NCI-H2107 treated with DMSO at 0.1 percent for 48 hours (cell line): ENCODE data around the gene GAS7.

Experiments
- DNase-seq: peaks from one replicate; lab custom pipeline; 2025; ENCODE audit not compliant: unreplicated experiment; lab: John Stamatoyannopoulos, UW

GAS7 gene

DNA sequence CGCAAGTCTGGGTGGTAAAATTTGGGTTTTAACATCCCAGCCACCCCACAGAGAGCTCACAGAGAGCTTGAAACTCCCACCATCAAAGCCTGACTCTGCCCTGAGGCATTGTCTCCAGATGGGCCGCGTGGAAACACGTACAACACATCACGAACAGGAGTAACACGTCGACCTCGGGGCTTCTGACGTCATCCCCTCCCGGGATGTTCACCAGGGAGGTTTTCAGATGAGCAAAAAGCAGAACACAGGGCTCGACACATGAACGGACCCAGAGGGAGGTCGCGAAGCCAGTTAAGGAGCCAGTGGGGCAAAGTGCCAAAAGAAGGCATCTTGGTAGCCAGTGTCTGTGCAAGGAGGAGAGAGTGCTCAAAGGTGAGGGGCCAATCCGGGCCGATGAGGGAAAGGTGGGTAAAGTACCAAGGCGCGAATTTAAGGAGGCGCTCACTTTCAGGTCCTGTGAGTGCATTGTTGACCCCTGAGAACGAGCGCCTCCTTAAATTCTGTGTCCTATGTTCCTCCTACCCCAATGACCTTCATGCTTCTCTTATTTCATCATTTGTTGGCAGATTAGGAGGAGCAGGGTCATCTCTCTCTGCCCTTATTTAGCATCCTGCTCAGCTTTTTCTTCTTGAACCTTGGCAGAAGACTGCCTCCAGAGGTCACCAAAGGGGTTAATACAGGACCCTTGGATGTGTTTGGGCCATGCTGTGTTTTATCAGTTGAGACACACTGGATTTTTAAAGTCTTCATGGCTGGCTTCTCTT lies 298.9 kb downstream of the GAS7 start:
- DNase-seq = no peak

DNA sequence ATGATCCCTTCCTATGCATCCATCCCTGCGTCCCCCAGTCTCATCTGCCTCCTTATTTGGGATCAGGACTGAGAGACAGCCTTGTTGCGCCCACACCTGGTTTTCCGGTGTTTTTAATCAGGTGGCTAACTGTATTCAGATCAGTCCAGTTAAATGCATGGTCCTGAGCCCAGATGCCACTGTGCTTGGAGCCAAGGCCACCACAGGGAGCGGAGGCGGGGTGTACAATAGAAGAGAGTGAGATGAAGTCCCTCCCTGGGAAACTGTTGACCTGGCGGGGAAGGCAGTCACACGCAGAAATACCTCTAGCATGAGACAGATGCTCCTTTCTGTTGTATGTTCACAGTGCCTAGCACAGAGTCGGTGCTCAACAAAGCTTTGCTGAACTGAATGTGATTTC lies 299.6 kb downstream of the GAS7 start:
- DNase-seq = no peak

DNA sequence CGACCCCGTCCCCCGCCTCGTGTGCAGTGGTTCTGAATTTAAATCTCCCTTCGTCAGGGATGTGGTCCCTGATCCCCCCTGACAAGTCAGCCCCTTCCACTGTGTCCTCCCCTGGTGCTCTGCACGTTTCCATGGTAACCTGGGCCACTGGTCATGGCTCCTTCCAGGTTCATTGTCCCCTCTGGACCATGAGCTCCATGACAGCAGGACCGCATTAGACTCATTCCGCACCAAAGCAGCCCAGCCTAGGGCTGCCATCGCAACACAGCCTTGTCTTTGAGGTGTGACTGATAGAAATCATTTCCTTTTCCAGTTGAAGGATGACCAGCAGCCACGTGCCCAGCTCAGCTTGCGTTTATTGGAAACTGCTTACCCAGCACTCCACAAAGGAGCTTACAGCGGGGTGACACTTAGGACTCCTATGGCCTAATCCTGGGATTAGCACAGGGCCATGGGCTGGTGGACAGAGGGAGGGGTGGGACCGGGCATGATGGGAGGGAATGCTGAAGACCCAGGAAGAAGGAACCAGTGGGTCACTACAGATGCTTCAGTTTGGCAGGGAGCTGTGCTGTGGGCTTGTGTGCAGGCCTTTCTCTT lies 300.9 kb downstream of the GAS7 start:
- no peak for DNase-seq

DNA sequence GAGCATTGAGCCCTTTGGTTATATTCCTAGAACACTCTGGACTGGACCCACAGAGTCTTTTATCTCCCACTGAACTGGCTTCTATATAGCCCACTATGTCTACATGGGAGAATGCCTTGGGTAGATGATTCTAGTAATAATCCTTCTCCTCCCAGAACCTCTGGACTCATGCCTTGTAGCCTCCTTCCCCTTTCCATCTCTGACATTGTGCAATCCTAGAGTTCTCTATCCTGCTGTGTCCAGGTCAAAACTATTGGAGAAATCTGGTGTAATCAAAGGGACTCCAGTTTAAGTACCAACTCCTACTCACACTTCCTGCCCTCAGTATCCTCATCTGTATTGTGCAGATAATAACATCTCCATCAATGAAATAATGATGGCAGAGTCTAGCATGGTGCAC lies 302.5 kb downstream of the GAS7 start:
- no peak for DNase-seq

DNA sequence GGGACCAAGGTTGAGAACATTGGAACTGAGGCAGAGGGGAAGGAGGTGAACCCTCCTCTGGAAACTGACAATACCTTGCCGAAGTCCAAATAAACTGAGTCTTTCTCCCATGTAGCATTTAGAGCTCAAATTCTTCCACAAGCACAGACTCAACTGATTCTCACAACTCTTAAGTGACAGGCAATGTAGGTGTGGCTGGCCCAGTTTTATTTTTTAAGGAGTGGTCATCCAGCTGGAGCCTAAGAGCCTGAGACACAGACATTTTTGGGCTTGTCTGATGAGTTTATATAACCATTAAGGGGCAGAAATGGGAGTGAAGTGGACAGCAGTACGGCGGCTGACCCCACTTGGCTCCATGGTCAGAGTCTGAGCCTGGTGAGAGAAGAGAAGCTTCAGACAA lies 304.2 kb downstream of the GAS7 start:
- no peak for DNase-seq

DNA sequence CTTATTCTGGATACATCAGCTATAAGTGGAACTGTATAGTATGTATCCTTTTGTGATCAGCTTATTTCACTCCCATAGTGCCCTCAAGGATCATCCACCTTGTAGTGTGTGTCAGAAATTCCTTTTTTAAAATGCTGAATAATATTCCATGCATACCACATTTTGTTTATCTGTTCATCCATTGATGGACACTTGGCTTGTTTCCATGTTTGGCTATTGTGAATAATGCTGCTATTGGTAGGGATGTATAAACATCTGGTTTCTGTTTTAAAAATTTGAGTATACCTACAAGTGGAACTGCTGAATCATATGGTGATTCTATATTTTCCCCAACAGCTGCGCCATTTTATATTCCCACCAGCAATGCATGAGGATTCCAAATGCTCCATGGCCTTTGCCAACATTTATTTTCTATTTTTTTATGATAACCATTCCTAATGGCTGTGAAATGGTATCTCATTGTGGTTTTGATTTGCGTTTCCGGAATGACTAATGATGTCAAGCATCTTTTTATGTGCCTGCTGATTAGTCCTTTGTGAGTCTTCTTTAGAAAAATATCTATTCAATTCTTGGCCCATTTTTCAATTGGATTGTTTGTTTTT lies 304.9 kb downstream of the GAS7 start:
- no peak for DNase-seq

DNA sequence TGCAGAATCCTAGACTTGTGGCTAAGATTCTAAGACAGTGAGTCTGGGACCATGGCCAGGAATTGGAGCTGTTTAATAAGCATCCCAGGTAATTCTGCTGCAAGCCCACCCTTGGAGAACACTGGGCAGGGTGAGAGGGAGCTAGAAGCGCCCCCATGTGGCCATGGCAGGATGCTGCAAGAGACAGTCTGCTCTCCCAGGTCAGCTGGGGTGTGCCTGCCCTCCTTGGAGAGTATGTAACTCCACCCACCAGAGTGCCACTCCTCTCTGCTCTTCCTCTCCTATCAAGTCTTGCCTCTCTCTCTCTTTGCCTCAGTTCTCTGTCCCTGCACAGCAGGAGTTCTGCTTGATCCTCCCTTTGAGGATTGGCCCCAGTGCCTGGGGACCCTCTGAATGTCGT lies 308.3 kb downstream of the GAS7 start:
- DNase-seq = no peak

DNA sequence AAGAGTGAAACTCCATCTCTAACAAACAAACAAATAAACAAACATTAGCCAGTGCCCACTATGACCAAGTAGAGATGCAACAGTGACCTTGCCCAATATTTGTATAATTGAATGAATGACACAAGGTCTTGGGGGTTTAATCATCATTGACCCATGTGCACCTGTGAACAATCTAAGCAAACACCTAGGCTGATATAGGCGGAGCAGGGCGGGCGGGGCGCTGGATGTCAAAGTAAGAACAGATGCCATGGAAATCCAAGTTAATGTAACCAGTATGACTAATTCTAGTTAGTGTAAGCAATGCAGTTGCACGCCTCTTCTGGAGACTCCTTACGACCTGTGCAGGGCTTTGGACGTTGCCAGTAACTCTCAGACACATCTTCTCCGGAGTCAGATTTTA lies 310.9 kb downstream of the GAS7 start:
- no peak for DNase-seq

DNA sequence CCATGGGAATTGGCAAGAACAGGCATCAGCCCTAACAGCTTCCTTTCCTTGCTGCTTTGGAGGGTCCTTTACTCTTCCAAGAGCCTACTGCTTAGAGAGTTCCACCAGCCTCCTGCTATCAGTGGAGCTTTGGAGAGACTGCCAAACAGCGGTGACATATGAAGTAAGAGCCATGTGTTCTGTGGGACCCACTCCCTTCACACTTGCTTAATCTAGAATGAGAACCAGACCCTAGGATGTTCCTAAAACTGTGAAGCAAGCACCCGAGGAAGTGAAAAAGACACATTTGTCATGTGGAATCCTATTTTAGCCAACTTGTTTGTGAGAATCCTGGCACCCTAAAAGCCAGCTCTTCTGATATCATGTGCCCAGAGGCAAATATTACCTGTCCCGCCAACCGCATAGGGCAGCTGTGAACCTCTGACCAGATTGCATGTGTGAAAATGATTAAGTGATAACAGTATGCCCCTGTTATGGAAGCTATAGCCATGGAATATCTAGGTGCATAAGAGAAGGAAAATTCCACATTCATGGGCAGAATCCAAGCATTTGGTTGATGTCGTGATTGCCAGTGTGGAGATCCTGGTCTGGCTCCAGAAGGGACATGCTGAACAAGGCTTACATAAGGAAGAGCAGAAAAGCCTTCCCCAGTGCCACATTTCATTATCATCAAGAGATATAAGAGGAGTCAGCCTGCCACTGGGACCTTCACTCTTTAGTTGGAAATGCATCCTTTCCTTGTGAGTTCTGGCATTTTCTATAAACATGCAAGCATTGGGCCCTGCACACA lies 312.1 kb downstream of the GAS7 start:
- no peak for DNase-seq

DNA sequence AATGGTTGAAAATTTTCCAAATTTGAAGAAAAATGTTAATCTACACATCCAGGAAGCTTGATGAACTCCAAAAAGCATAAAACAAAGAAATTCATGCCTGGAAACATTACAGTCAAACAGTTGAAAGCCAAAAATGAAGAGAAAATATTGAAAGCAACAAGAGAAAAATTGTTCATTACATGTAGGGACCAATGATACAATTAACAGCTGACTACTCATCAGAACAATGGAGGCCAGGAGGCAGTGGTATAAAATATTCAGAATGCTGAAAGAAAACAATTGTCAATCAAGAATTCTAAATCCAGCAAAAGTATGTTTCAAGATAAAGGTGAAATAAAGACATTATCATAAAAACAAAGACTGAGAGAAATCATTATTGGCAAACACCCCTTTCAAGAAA lies 315.0 kb downstream of the GAS7 start:
- DNase-seq = no peak

DNA sequence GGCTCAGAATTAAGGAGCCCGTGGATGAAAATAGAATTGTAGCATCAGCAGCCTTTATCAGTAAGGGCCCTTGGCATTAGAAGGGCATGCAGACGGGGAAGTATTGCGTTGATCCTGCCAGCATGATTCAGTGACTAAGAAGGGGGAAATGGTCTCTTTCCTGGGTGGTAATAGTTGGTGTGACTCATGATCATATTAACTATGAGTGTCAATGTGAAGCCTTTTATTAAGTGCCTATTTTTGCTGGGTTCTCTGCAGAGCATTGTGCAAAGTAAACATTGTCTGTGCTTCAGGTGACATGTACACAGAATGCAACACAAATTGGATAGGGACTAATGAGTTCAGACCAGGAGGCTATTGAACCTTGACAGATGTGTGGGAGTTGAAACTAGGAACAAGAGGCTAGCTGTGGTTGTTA lies 317.8 kb downstream of the GAS7 start:
- DNase-seq = no peak

DNA sequence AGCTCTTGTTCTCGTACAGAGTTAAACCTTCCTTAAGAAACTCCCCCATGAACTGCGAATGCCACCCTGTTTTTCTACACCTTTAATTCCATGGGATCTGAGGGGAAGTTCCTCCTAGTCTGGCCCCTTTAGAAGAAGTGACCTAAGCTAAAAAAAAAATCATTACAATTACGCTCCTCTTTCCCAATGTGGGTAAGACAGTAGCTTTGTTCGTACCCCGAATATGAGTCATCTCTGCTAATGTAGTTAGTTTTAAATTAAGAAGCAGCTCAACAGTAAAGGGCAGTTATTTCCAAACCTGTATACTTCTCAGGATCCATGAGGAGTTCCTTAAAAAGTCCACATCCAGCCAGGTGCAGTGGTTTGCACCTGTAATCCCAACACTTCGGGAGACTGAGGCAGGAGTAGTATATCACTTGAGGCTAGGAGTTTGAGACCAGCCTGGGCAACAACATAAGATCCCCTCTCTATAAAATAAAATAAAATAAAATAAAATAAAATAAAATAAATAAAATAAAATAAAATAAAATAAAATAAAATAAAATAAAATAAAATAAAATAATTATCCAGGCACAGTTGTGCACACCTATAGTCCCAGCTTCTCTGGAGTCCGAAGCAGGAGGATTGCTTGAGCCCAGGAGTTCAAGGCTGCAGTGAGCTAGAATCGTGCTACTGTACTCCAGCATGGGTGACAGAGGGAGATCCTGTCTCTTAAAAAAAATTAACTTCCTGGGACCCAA lies 319.4 kb downstream of the GAS7 start:
- DNase-seq = no peak

DNA sequence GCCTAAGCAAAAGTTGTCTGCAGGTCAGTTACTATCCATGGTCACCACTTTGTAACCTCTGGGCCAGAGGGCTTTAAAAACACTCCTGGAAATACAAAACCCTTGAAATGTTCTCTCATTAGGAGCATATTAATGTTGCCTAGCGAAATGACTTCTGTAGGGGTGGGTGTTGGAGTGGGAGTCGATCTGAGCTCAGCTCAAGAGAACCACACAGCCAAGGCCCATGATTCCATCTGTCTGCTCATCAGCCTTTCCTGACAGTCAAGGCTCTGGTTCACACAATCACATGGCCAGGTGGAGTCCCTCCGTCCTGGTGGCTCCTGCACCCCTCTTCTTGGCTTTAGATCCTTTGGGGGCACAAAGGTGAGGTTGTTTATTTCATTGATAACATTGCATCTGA lies 320.1 kb downstream of the GAS7 start:
- DNase-seq = no peak

DNA sequence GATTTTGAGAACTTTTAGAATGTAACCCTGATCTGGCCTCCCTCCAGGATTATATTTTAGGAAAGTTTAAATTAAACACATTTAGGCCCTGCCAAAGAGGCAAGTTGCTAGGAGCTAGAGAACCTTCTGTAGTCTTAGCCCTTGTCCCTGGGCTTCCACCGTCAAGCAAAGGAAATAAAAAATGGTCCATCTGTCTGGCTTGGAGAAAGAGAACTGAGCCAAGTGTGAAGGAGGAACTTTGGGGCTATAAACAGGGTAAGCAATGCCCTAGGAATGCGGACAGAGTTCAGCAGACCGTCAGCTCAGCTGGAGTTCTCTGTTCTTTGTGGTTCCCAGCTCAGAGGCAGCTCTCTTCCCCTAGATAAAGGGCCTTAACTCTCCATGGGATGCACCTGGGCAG lies 323.0 kb downstream of the GAS7 start:
- DNase-seq = no peak

DNA sequence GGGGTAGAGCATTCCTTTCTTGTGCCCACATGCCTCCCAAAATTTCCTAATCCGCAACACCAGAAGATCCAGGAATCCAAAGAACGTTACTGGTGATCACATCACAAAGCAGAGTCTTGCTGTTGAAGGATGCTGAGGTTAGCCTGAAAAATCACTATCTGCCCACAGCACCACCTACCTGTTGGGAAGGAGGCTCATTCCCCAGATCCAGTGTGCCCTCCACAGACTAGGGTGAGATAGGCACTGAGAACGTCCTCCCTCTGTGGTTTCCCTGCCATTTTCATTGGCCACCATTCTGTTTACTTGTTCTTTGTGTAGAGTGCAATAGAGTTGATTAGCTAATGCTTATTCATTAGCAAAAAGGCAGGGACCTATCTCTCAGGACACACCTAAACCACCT lies 323.7 kb downstream of the GAS7 start:
- DNase-seq = no peak

DNA sequence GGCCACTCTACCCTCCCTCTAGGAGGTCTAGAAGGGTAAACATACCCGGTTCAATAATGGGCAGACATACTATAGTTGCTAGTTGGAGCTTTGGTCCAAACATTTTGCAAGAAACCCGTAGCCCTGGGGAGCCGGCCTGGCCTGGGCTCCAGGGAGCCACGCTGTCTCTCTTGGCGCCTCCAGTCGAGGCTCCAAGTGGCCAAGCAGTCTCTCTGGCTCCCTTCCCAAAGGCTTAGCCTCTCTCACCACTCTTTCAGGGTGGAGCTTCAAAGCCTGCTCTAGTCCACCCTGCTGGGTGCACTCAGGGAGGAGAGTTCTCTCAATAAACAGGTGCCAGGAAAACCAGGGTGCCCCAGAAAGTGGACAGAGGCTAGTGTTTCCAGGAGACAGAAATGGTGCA lies 325.6 kb downstream of the GAS7 start:
- DNase-seq = no peak

DNA sequence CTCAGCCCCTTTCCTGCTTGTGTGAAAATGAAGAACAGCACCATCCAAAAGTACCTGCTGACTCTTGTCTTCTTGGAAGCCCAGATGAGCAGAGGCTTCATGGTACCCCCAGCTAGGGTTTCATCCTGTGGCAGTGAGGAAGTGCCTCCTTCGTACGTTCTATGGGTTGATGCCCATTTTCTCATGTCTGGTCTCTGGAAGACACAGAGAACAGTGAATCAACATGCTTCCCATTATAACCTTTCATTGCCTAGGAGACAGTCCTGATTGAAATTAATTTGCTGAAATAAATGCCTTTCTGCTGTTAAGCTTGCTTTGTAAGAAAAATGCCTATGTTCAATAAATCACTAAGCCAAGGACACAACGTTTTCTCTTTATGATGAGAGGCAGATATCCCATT lies 329.9 kb downstream of the GAS7 start:
- DNase-seq = no peak

DNA sequence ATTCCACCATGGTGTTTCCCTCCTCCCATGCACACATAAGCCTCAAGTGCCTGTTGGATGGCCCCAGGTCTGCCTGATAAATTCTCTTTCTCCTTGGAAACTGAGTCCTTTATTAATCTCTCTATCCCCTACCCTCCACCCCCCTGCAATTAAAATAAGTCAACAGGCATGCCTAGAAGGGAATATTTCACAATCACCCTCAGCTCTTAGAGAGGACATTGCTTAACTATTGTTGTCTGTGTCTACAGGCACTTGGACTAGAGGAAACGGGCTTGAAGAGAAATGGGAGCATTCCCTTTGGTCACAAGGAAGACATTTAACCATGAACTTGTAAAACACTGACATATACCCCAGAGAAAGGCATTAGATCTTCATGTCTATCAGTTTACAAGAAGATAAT lies 332.8 kb downstream of the GAS7 start:
- no peak for DNase-seq

DNA sequence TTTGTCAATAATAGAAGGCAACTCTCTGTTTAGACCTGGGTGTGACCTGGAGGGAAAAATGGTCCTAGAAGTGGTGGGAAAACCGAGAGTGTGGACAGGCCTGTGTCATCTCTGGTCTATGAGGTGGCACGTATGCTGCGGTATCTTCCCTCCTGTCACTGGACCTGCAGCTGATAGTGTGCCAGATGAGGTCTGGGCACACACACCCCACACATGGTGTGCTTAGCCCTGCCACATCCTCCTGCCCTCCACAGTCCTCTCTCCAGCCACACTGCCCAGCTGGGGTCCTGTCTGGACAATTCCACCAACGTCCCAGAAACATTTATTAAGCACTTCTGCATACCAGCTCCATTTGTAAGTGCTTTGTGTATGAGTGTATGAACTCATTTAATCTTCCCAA lies 335.5 kb downstream of the GAS7 start:
- DNase-seq = no peak

DNA sequence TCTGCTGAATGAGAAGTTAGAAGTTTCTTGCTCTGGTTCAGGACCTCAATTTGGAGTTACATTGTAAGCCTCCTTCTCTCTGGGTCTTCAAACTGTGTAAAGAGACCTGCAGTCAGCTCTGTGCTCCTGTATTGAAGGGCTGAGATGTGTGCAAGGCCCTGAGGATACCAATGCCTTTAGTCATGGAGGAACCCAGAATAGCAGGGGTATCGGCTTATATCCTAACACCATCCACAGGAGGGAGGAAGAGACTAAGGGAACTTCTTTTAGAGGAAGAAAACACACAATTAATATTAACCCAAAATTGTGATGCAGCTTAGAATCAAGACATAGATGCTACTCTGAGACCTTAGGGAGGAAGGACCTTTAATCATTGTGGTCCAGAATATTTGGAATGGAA lies 336.2 kb downstream of the GAS7 start:
- no peak for DNase-seq

DNA sequence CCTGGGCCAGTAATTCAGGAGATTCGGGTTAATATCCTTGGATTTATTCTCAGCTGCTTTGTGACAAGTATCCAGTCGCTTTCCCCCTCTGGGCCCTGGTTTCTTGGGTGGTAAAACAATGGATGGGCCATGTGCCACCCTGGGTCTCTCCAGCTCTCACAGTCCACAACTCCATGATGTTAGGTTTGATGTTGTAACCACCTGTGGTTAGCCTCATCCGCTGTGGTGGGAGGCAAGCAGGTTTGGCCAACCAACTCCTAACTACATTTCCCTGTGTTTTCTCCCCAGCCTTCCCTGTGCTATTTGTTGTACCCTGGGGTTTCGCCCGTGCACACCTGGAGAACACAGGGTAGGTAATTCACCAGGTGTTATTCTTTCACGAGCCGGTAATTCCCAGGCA lies 337.6 kb downstream of the GAS7 start:
- DNase-seq = no peak
